Central memory CD4-positive, alpha-beta T cell (primary cell): ENCODE measurements around the gene NDUFA11.
A peak's percentile ranks its signal among the peaks of the same experiment; 100 is the strongest.

ENCODE experiments used
- DNase-seq: peaks from one replicate; pipeline ENCODE4 v3.0.0; 2022
- total RNA-seq, 3 experiments: gene quantifications; one replicate each; lab custom pipeline; 2026; lab: John Stamatoyannopoulos, UW

The NDUFA11 gene
- total RNA-seq = 16.5 to 16.8 (median 16.5) reads per million in 3 experiments

DNA sequence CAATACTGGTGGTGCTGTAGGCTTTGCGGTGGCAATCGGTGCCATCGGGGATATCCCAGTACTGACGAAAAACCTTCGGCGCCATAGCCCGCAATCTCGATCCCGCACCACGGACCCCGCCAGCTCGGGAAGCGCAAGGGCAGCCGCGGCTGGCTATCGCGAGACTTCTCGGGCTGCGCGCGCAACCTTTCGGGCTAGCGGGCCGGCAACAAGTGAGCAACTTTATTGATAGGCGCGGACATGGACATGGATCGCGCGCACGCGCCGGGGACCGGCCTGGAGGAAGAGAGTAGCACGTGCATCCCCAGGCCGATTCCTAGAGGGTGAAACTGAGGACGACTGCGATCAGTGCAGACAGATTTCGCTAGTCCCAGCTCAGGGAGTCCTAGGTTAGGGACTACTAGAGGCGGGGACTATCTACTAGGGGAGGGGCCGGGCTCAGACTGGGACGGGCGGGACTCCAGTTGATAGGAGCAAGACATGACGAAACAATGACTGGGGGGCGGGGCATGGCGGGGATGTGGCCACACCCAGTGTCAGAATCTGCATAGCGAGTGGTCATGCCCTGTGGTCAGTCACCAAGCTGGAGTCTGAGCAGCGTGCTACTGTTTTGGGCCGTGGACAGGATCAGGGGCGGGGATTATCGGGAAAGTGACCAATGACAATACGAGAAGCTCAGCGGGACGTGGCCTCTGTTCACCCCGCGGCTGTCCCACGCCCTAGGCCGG, at the start of gene NDUFA11:
Gene NDUFA11, minus strand, starts transcription at position 167 of the 728 bp plus-strand sequence. Its CDS starts 82 bp downstream, at position 85.
- peak; percentile 96 for DNase-seq

- no peak for DNase-seq
Observed at GRCh38 chr19:5953030-5953589, 49.5 kb upstream of the NDUFA11 start.

DNA sequence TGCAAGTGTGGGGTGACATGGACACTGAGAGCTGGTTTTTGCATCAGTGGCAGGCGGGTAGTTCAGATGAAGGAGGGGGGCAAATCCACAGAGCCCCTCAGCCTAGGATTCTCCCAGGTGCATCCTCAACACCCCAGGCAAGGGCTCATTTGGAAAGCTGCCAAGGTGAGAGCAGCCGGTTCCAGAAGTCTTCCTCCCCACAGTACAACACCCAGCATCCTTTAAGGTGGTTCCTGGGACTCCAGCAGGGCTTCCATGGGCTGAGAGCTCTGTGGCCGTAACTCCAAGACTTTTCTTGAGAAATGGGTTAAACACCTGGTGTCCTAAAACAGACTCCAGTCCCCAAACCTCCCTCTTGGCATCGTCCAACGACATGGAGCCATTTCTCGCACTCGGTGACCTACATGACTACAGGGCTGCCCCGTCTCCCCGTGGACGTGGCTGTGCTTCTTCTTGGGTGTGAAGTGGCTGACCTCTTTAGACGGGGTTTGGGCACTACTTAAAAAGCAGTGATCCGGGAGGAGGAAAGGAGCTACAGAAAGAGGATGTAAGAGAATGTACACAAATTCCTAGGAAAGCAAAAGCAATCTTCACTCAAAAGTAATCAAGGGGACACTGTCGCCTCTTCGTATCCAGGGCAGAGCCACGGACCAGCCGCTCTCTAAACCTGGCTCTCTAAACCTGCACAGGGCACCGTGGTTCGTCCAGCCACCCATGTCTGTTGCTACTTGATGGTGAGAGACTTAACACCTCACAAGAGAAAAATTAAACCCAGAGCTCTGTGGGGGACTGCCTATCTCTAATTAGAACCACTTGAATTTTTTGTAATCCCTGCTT, 48.8 kb upstream of the NDUFA11 start:
- DNase-seq = no peak

GRCh38 chr19:5951338-5951861, 47.8 kb upstream of the NDUFA11 start:
- DNase-seq = no peak

GRCh38 chr19:5950741-5951140, 47.2 kb upstream of the NDUFA11 start:
- no peak for DNase-seq

- DNase-seq = peak; percentile 51
Observed at GRCh38 chr19:5949792-5950305, 46.3 kb upstream of the NDUFA11 start.

DNA sequence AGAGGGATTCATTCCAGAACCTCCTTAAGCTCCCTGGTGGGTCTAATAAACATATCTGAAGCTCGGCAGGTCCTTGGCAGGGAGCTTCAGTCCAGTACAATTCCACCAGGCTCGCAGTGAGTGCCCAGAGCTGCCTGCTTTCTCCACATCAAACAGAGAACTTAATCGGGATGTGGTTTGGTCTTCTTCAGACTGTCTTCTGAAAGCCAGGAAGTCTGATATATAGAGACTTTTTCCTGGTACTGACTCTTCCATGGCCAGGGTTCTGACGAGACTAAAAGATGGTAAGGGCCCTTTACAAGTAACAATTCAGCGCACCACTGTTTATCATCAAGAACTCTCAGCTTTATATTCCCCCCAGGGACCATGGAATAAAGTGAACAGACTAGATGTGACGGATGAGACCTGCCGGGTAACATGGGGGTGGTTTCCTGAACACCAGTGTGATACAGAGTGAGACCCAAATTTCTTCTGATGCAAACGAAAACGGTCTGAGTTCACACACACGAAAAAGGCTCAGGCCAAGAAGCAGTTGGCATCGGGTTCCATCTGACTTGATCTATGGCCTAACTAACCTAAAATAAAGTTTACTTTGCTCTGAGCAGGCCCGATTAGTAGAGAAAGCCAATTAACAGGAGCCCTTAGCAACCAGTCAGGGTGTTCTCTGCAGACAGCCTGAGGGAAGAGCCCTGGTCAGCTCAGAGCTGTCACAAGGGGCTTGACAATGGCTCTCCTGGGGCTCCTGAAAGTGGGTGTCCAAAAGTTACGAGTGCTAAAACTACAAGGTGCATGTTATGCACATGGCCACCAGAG, 45.4 kb upstream of the NDUFA11 start:
- DNase-seq = peak; percentile 27

- DNase-seq = no peak
Observed at GRCh38 chr19:5947435-5947834, 43.8 kb upstream of the NDUFA11 start.

- no peak for DNase-seq
Observed at GRCh38 chr19:5943623-5944022, 40.0 kb upstream of the NDUFA11 start.

DNA sequence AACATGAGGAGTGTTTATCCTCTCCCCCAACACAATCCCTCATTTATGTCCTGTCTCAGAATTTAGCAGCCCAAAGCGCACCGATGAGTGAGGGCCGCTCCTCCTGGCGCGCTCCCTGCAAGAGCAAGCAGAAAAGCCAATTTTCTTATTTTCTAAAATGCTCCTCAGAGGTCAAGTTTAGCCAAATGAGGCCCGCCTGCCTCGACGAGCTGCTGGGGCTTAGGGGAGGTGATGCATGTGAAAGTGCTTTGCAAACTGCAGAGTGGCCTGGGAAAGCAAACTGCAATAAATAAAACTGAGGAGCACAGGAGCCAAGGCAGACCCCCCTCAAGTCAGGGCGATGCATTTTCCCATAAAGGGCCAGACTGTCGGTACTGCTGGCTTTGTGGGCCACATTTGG, 39.5 kb upstream of the NDUFA11 start:
- DNase-seq = no peak

GRCh38 chr19:5941673-5942072, 38.1 kb upstream of the NDUFA11 start:
- DNase-seq = no peak

- no peak for DNase-seq
Observed at GRCh38 chr19:5940260-5941208, 36.9 kb upstream of the NDUFA11 start.

GRCh38 chr19:5937550-5937949, 34.0 kb upstream of the NDUFA11 start:
- DNase-seq = no peak

GRCh38 chr19:5936292-5936592, 32.7 kb upstream of the NDUFA11 start:
- DNase-seq = no peak

DNA sequence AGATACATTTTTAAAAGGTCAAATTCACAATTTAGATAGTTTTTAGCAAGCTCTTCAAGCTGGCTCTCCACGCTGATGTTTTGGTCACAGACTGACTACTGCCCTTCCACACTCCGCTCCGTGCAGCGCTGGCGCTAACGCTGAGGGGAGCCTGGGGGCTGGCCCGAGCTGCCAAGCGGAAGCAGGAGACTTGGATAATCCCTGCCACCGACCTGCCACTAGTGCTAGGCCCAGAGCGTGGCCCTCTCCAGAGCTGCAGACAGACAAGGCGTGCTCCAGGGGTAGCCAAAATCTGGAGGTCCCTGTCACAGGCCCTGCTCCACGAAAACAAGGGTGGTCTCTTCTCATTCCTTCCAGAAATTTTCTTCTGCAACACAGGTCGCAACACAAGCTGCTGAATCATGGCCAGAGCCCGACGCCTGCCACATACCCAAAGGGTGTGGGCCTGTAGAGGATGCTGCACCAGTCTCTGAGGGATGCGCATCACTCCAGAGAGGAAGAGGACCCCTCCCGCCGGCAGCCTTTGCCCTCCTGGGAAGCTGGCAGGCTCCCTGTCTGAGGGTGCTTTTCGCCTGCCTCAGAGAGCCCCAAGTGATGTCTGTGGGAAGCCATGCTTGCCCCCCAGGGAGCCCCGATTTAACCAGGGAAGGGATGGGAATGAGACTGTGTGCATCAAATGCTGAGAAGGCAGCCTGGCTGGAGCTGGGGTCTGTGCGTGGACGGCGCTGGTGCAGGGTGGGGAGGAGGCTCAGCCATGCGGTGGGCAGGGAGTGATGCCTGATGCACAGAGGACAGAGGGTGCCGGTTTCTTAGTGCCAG, 32.1 kb upstream of the NDUFA11 start:
- DNase-seq = no peak

GRCh38 chr19:5934774-5935472, 31.3 kb upstream of the NDUFA11 start:
- DNase-seq = no peak

DNA sequence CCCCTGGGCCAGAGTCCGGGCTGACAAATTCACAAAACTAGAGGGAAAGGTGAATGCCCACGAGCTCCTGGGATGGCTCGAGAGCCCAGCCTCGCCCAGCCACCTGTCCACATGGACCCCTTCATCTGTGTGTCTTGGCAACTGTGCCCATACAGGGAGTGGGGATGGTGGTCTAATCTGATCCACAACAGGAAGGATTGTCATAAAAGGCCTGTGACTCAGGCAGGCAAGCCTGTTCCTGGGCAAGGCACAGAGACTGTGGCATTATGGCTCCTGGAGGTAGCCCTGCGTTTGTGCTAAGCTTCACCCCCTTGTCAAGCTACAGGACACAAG, 30.4 kb upstream of the NDUFA11 start:
- no peak for DNase-seq

- DNase-seq = no peak
Observed at GRCh38 chr19:5933391-5934068, 29.9 kb upstream of the NDUFA11 start.

GRCh38 chr19:5932609-5933262, 29.1 kb upstream of the NDUFA11 start:
- no peak for DNase-seq
